HG03460 (cell line): ENCODE data around the gene ARHGEF16.

ENCODE experiments used
- ATAC-seq: cut with Tn5 transposase; IDR thresholded peaks from one replicate; pipeline ENCODE4 v1.9.1; 2021; ENCODE audit not compliant: unreplicated experiment

ARHGEF16 gene

DNA sequence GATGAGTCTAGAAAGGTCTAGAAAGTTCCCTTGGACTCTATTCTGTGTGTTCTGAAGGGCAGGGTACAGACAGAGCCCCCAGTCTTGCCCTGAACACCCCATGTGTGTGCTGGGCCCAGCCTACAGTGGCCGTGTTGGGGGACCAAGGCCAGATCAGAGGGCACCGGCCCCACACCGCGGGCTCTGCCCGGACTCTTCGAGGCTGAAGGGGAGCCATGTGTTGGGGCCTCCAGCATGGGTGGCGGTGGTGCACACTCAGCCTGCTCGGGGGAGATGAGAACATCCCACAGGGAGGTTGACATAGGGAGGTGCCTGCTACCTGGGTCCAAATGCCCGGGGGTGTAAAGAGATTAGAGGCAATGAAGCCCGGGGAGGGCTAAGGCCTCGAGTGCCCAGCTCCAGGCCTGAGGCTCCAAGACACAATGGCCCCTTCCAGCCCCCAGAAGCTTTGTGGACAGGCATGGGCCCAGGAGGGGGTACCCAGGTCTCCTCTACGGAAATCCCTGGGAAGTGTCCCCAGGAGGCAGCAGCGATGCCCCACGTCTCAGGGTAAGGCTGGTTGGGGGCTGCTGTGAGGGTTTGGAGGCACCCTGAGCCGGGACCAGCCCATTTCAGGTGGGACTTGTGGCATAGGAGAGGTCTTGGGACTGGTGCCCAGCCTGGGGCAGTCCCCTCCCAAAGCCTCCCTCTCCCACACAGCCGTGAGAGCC is 12.1 kb downstream of the ARHGEF16 start:
- no peak for ATAC-seq

- ATAC-seq = no peak
These were observed 12.9 kb downstream of the ARHGEF16 start for GRCh38 chr1:3467096-3468036.

GRCh38 chr1:3468236-3469103 is 14.0 kb downstream of the ARHGEF16 start:
- ATAC-seq = no peak

- no peak for ATAC-seq
These were observed 14.8 kb downstream of the ARHGEF16 start for GRCh38 chr1:3469104-3469848.

GRCh38 chr1:3469849-3470649 is 15.6 kb downstream of the ARHGEF16 start:
- ATAC-seq = no peak

DNA sequence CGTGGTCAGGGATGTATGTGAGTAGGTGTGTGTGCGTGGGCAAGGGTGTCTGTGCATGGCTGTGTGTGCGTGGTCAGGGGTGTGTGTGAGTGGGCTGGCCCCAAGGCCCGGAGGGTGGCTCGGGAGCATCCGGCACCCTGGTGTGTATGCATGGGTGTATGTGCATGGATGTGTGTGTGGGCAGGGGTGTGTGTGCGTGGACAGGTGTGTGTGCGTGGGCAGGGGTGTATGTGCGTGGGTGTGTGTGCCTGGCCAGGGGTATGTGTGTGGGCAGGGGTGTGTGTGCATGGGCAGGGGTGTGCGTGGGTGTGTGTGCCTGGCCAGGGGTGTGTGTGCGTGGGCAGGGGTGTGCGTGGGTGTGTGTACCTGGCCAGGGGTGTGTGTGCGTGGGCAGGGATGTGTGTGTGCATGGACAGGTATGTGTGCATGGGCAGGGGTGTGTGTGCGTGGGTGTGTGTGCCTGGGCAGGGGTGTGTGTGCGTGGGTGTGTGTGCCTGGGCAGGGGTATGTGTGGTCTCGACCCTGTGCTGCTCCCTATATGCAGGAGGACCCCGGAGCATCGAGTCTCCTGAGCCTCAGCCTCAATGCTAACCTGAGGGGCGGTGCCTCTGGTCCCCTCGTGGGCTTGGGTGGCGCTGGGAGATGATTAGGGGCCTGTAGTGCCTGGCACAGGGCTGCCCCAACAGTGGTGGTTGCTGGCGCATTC is 16.3 kb downstream of the ARHGEF16 start:
- ATAC-seq = no peak

- ATAC-seq = no peak
These were observed 17.1 kb downstream of the ARHGEF16 start for GRCh38 chr1:3471356-3472087.

- ATAC-seq = no peak
These were observed 17.8 kb downstream of the ARHGEF16 start for GRCh38 chr1:3472088-3472850.

- ATAC-seq = no peak
These were observed 18.4 kb downstream of the ARHGEF16 start for GRCh38 chr1:3472906-3473305.

GRCh38 chr1:3473381-3473844 is 18.9 kb downstream of the ARHGEF16 start:
- ATAC-seq = no peak

DNA sequence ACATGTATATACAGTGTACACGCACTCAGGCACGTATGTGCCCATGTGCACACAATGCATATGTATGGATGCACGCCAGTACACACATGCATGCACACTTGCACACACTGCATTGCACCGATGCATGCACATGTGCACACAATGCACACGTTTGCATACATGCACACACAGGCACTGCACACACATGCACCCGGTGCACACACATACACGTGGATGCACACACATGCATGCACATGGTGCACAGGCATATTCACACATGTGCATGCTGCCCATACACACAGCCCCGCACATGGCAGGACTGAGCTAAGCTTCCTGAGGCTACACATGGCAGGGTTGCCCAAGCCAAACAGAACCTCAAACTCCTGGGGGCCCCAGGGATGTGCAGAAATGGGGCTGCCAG is 19.6 kb downstream of the ARHGEF16 start:
- no peak for ATAC-seq

DNA sequence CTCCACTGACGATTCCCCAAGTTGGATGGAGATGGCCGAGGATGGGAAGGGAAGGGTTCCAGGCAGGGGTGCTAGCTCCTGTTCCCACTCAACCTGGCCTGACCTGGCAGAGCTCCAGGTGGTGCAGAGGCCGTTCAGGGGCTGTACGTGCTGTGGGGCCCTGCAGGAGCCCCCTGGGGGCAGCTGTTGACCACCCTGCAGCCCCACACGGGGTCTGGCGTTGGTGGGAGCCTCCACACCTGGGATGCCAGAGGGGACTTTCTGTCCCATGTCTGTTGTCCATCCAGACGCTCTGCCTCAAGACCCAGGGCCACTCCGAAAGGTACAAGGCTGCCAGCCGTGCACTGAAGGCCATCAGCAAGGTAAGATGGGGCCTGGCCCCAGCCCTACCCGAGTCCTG is 20.0 kb downstream of the ARHGEF16 start:
- no peak for ATAC-seq

DNA sequence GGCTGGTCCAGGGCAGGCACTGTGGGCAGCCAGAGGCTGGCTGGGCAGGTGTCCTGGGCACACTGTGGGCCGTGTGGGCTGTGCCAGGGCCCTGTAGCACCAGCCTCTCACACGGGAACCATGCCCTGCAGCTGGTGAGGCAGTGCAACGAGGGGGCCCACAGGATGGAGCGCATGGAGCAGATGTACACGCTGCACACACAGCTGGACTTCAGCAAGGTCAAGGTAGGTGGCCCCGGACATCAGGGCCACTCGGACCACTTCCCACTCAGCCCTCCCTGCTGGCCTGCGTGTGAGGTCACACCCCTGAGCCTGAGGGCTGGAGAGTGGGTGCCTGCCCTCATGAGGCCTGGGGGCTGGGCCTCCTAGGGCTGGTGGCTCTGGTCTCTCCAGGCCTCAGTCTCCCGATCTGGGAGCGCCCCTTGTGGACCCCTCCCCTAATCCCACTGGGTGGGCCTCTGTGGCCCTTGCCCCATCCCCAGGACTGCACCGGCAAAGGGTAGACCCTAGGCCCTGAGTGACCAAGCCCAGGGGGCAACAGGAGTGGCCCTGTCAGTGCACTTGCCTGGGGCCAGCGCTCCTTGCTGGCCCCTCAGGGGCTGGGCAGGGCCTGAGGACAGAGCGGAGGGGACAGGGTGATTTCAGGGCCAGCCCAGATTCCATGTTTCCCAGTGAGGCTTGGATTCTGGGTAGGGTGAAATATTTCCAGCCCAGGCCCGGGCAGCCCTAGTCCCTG is 21.5 kb downstream of the ARHGEF16 start:
- no peak for ATAC-seq

- ATAC-seq = no peak
These were observed 22.2 kb downstream of the ARHGEF16 start for GRCh38 chr1:3476666-3477065.

DNA sequence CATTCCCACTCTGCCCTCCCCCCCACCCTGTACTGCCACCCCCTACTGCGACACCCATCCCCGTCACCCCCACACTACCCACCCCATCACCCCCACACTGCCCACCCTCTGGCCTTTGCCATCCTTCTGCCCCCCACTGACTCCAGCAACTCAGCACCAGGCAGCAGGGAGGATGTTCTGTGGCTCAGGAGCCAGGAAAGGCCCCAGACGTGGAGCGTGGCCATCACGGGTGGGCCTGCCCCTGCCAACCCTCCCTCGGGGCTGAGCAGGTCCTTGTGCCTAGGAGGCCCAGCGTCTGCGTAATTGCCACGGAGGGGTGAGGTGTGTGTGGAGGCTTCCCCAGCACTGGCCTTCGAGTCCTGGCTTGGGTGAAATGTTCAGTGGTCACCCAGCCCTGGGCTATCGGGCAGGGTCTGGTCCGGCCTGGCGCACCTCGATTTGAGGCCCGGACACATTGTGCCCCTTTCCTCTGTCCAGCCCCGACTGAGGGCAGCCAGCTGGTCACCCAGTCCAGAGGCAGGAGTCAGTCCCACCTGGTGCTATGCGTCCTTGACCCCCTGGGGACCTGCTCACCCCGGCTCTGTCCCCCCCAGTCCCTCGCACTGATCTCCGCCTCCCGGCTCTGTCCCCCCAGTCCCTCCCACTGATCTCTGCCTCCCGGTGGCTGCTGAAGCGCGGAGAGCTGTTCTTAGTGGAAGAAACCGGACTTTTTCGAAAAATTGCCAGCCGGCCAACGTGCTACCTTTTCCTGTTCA is 23.0 kb downstream of the ARHGEF16 start:
- ATAC-seq = no peak

- no peak for ATAC-seq
These were observed 23.7 kb downstream of the ARHGEF16 start for GRCh38 chr1:3478187-3478586.
